Loucy (cell line): ENCODE measurements around the gene IER5.
A peak's percentile ranks its signal among the peaks of the same experiment; 100 is the strongest.
"Not testable (repeated sequence)": the region's sequence is repeated elsewhere in the genome, so short reads cannot be mapped to it uniquely, and the experiment has no call there.

Experiments used
- H2AFZ ChIP-seq: fragments of 200-600 bp; sonication (generic); 2 replicates; pipeline ENCODE4 v1.6.0; 2016; ENCODE audit warnings: antibody characterized with exemption, mild to moderate bottlenecking, low read length, moderate library complexity
- H3F3A ChIP-seq: fragments of 200-600 bp; 2 replicates; pipeline ENCODE4 v1.6.0; 2016; ENCODE audit warnings: antibody characterized with exemption, low read depth, mild to moderate bottlenecking
- H3K27me3 ChIP-seq: fragments of 200-600 bp; sonication (generic); 2 replicates; pipeline ENCODE4 v1.6.1; 2014; ENCODE audit warnings: low read length, mild to moderate bottlenecking; ENCODE audit not compliant: insufficient read depth, poor library complexity, severe bottlenecking
- H3K36me3 ChIP-seq: fragments of 200-600 bp; sonication (generic); 2 replicates; pipeline ENCODE4 v1.6.1; 2016; ENCODE audit warnings: low read length; ENCODE audit not compliant: insufficient read depth
- H3K4me1 ChIP-seq: fragments of 200-600 bp; sonication (generic); 2 replicates; pipeline ENCODE4 v1.5.1; 2014; ENCODE audit warnings: low read length, mild to moderate bottlenecking; ENCODE audit not compliant: insufficient read depth, poor library complexity, severe bottlenecking
- H3K4me2 ChIP-seq: fragments of 200-600 bp; sonication (generic); 2 replicates; pipeline ENCODE4 v1.6.0; 2014; ENCODE audit warnings: antibody characterized with exemption, low read length, low read depth, mild to moderate bottlenecking; ENCODE audit not compliant: poor library complexity, severe bottlenecking
- H3K4me3 ChIP-seq: fragments of 200-600 bp; sonication (generic); 2 replicates; pipeline ENCODE4 v1.5.1; 2014; ENCODE audit warnings: low read length, mild to moderate bottlenecking, mixed read lengths; ENCODE audit not compliant: poor library complexity, severe bottlenecking
- H3K79me2 ChIP-seq: fragments of 200-600 bp; sonication (generic); 2 replicates; pipeline ENCODE4 v1.6.1; 2014; ENCODE audit warnings: low read length; ENCODE audit not compliant: insufficient read depth
- H3K9ac ChIP-seq: fragments of 200-600 bp; sonication (generic); 2 replicates; pipeline ENCODE4 v1.6.0; 2014; ENCODE audit warnings: mild to moderate bottlenecking, low read depth, low read length, moderate library complexity; ENCODE audit not compliant: poor library complexity, severe bottlenecking
- H3K9me2 ChIP-seq: fragments of 200-600 bp; sonication (generic); replicated peaks from 2 replicates; pipeline ENCODE4 v1.6.1; 2016; ENCODE audit warnings: low read depth, low read length, mixed read lengths
- H3K9me3 ChIP-seq: fragments of 200-600 bp; sonication (generic); 2 replicates; pipeline ENCODE4 v1.6.1; 2014; ENCODE audit warnings: mild to moderate bottlenecking, antibody characterized with exemption, low read length, low read depth; ENCODE audit not compliant: insufficient read depth
- H4K20me1 ChIP-seq: fragments of 200-600 bp; sonication (generic); 2 replicates; pipeline ENCODE4 v1.6.0; 2014; ENCODE audit warnings: antibody characterized with exemption, low read length, mild to moderate bottlenecking; ENCODE audit not compliant: insufficient read depth, poor library complexity, severe bottlenecking
- EZH2phosphoT487 ChIP-seq: fragments of 200-600 bp; IDR thresholded peaks from 2 replicates; pipeline ENCODE4 v1.6.1; 2018; ENCODE audit warnings: antibody characterized with exemption, mild to moderate bottlenecking, moderate library complexity, borderline replicate concordance
- TF ChIP-seq, protein P1 (sequence below): fragments of 200-600 bp; sonication (generic); conservative IDR thresholded peaks from 2 replicates; pipeline ENCODE4 v1.5.1; 2014; ENCODE audit warnings: mild to moderate bottlenecking, antibody characterized with exemption, low read length

The IER5 gene

GRCh38 chr1:181044449-181044966 is 44.0 kb upstream of the IER5 start:
- Histone ChIP-seq H4K20me1 (no peaks in the 10 kb centered on the region), H3F3A (no peaks in the 10 kb centered on the region), H3K79me2 (peaks cover 5% of the 10 kb centered on the region; the same call in 1 of the 2 replicates), H3K9me2 (no peaks in the 10 kb centered on the region), H3K27me3 (no peaks in the 10 kb centered on the region), H3K4me3 (peak overlapping the region; percentile 5), H3K9ac (peak overlapping the region; percentile 55), H3K4me2 (peak overlapping the region; percentile 54), H3K36me3 (no peaks in the 10 kb centered on the region), H3K9me3 (no peaks in the 10 kb centered on the region), H3K4me1 (peaks cover 30% of the 10 kb centered on the region), H2AFZ (no peak overlapping the region)
- TF ChIP-seq, protein P1, sequence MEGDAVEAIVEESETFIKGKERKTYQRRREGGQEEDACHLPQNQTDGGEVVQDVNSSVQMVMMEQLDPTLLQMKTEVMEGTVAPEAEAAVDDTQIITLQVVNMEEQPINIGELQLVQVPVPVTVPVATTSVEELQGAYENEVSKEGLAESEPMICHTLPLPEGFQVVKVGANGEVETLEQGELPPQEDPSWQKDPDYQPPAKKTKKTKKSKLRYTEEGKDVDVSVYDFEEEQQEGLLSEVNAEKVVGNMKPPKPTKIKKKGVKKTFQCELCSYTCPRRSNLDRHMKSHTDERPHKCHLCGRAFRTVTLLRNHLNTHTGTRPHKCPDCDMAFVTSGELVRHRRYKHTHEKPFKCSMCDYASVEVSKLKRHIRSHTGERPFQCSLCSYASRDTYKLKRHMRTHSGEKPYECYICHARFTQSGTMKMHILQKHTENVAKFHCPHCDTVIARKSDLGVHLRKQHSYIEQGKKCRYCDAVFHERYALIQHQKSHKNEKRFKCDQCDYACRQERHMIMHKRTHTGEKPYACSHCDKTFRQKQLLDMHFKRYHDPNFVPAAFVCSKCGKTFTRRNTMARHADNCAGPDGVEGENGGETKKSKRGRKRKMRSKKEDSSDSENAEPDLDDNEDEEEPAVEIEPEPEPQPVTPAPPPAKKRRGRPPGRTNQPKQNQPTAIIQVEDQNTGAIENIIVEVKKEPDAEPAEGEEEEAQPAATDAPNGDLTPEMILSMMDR = no peak
- no peak for TF ChIP-seq EZH2phosphoT487

GRCh38 chr1:181045946-181046345 is 42.6 kb upstream of the IER5 start:
- H2AFZ ChIP-seq, H3K27me3 ChIP-seq, H3K9me2 ChIP-seq, H4K20me1 ChIP-seq, H3K36me3 ChIP-seq, H3K79me2 ChIP-seq, H3K4me3 ChIP-seq, H3K9ac ChIP-seq, H3F3A ChIP-seq, H3K9me3 ChIP-seq, H3K4me2 ChIP-seq: not testable (repeated sequence)
- peaks cover 33% of the 10 kb centered on the region for H3K4me1 ChIP-seq

DNA sequence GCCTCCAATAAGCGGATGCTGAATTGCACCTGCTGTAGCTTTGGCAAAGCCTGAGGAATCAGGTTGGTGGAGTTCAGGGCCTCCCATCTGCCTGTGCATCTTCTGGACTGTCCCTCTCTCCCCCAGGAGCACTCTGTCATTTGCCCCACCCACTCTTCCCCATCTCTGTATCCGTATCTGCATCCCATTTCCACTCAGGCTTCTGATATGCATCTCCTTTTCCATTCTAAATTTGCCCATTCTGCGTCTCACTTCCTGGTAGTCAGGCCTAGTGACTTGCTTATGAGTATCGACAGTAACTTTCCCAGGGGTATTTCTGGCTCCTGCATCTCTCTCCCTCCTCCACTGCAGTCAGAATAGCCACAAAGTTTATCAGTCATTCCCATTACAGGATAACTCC is 39.1 kb upstream of the IER5 start:
- Histone ChIP-seq H3K9ac (no peak overlapping the region), H3K79me2 (peaks cover 5% of the 10 kb centered on the region; the same call in 1 of the 2 replicates), H3F3A (no peaks in the 10 kb centered on the region), H4K20me1 (no peaks in the 10 kb centered on the region), H3K36me3 (no peaks in the 10 kb centered on the region), H3K9me2 (no peaks in the 10 kb centered on the region), H3K27me3 (no peaks in the 10 kb centered on the region), H3K4me1 (peaks cover 12% of the 10 kb centered on the region), H3K4me2 (no peak overlapping the region), H2AFZ (no peak overlapping the region), H3K4me3 (no peak overlapping the region), H3K9me3 (no peaks in the 10 kb centered on the region)
- no peak for TF ChIP-seq EZH2phosphoT487
- TF ChIP-seq, protein P1 = no peak

GRCh38 chr1:181050922-181051321 is 37.6 kb upstream of the IER5 start:
- H3K79me2 ChIP-seq = no peaks in the 10 kb centered on the region
- H4K20me1 ChIP-seq = no peaks in the 10 kb centered on the region
- H3K9me2 ChIP-seq = no peaks in the 10 kb centered on the region
- H3F3A ChIP-seq = no peaks in the 10 kb centered on the region
- H3K4me3 ChIP-seq = no peak overlapping the region
- H3K9me3 ChIP-seq = no peaks in the 10 kb centered on the region
- no peaks in the 10 kb centered on the region for H3K36me3 ChIP-seq
- no peak overlapping the region for H3K9ac ChIP-seq
- H3K4me1 ChIP-seq = peaks cover 4% of the 10 kb centered on the region
- no peaks in the 10 kb centered on the region for H3K27me3 ChIP-seq
- TF ChIP-seq, protein P1 = no peak
- no peak for TF ChIP-seq EZH2phosphoT487
- H3K4me2 ChIP-seq = no peak overlapping the region
- no peak overlapping the region for H2AFZ ChIP-seq
